Frontal cortex (tissue), 4 donors: Measurements from ENCODE around the gene MAGEC1. TPM values are rescaled to one million over a fixed set of nuclear protein-coding genes. Genes with fewer than 3 reads are reported as not detected.
"Not testable (repeated sequence)": the region's sequence is repeated elsewhere in the genome, so short reads cannot be mapped to it uniquely, and the experiment has no call there.

Source experiments
- DNase-seq, 2 donors: peaks; one replicate each; pipeline ENCODE4 v3.0.0; 2012; ENCODE audit warnings: low spot score in 2 of 2
- FAIRE-seq: peaks from 2 replicates; lab custom pipeline; 2012; peaks lifted over from hg19 to GRCh38; lab: Jason Lieb, UNC
- total RNA-seq: library from RNA; depleted of rRNA; stranded (reverse); fragments of >200 nt; gene quantifications from one replicate; pipeline ENCODE4 v1.2.3, GENCODE V29; 2014
- donor health status: control.
- donor health status: control.
- donor health status: control.

The MAGEC1 gene, protein sequence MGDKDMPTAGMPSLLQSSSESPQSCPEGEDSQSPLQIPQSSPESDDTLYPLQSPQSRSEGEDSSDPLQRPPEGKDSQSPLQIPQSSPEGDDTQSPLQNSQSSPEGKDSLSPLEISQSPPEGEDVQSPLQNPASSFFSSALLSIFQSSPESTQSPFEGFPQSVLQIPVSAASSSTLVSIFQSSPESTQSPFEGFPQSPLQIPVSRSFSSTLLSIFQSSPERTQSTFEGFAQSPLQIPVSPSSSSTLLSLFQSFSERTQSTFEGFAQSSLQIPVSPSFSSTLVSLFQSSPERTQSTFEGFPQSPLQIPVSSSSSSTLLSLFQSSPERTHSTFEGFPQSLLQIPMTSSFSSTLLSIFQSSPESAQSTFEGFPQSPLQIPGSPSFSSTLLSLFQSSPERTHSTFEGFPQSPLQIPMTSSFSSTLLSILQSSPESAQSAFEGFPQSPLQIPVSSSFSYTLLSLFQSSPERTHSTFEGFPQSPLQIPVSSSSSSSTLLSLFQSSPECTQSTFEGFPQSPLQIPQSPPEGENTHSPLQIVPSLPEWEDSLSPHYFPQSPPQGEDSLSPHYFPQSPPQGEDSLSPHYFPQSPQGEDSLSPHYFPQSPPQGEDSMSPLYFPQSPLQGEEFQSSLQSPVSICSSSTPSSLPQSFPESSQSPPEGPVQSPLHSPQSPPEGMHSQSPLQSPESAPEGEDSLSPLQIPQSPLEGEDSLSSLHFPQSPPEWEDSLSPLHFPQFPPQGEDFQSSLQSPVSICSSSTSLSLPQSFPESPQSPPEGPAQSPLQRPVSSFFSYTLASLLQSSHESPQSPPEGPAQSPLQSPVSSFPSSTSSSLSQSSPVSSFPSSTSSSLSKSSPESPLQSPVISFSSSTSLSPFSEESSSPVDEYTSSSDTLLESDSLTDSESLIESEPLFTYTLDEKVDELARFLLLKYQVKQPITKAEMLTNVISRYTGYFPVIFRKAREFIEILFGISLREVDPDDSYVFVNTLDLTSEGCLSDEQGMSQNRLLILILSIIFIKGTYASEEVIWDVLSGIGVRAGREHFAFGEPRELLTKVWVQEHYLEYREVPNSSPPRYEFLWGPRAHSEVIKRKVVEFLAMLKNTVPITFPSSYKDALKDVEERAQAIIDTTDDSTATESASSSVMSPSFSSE
- total RNA-seq, result not detected

DNA sequence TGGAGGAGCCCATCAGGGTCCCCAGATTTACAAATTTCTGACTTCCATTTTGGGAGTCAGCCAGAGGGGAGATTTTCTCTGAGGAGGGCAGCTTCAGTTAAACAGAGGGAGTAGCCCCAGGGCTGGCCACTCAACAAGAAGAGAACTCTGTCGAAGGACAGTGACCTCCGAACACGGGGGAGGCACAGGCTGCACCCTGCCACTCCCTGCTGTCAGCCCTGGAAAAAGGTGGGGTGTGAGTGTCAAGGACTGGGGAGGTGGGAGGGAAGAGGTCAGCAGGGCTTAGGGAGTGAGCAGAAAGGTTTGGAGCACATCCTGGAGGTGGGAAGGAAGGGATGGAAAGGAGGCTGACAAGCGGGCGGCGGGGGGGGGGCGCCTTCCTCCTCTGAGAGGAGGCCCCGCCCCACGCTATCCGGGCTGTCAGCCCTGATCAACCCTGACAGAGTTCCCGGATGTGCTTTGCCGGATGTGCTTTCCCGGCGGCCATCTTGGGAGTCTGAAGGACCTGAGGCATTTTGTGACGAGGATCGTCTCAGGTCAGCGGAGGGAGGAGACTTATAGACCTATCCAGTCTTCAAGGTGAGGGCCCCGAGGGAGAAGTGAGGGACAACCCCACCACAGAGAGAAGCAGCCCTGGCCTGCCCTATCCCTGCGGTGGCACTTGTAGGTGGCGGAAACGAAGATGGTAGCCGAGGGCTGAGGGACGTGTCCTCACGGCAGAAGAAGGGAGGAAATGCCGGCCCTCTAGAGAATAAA is at the start of gene MAGEC1:
Gene MAGEC1 (plus strand): TSS at position 495 of the 756 bp plus-strand sequence. CDS start 1,179 bp downstream, outside the sequence.
- FAIRE-seq, result no peak
- DNase-seq, result no peak

DNA sequence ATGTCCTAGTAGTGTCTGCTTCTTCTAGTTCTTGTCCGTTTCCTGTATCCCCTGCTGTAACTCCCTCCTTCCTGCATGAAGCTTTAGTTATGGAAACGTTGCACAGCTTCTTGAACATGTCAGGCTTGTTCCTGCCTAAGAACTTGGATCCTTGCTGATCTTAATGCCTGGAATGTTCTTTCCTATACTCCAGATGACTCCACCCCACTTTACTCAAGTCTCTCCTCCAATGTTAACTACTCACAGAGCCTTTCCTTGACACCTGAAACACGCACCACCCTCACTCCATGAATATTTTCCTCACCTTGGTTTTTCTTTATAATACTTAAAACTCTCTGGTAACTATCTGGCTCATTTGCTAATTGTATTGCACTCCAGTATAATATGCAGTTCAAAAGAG is 46.2 kb upstream of the MAGEC1 start:
- no peak for FAIRE-seq
- DNase-seq, result no peak

DNA sequence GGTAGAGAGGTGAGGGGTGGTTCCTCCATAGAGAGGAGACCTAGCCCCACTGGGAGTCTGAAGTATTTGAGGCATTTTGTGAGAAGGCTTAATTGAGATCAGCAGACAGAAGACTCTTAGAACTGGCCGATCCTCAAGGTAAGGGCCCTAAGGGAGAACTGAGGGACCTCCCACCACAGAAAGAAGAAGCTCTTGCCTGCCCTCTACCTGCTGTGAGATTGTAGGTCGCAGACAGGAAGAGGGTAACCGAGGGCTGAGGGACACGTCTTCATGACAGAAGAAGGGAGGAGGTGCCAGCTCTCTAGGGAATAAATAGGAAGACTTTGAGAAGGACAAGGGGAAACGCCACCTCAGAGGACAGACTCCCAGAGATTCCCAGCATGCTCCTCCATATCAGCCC is 24.1 kb upstream of the MAGEC1 start:
- FAIRE-seq, result no peak
- no peak for DNase-seq

DNA sequence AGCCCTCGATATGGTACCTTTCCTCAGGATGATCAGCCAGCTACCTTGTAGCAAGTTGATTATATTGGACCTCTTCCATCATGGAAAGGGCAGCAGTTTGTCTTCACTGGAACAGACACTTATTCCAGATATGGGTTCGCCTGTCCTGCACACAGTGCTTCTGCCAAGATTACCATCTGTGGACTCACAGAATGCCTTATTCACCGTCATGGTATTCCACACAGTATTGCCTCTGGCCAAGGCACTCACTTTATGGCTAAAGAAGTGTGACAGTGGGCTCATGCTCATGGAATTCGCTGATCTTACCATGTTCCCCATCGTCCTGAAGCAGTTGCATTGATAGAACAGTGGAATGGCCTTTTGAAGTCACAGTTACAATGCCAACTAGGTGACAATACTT is 14.9 kb upstream of the MAGEC1 start:
- DNase-seq, FAIRE-seq: not testable (repeated sequence)

DNA sequence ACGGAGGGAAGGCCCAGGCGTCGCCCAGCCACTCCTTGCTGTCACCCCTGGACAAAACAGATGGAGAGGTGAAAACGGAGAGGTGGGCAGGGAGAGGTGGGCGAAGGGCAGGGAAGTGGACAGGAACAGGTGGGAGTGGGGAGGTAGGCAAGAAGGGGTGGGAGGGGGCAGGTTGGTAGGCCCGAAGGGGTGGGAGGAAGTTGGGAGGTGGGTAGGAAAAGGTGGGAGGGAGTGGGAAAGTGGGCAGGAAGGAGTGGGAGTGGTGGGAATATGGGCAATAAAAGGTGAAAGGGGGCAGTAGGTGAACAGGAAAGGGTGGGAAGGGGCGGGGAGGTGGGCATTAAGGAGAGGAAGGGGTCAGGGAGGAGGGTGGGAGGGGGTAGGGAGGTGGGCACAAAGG is 9.0 kb upstream of the MAGEC1 start:
- no peak for FAIRE-seq
- no peak for DNase-seq

DNA sequence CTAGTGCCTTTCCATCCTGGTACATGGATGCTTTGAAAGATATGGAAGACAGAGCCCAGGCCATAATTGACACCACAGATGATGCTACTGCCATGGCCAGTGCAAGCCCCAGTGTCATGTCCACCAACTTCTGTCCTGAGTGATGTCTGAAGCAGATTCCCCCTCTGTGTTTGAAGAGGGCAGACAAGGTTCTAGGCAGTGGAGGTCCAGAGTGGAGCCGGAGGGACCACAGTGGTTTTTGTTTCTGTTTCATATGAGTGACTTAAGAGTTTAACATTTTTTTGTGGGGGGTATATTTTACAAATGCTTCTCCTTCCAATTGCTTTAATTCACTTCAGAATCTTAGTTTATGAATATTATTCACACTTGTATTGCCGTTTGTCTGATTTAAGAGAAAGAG is 6.0 kb upstream of the MAGEC1 start:
- no peak for FAIRE-seq
- DNase-seq, result no peak

DNA sequence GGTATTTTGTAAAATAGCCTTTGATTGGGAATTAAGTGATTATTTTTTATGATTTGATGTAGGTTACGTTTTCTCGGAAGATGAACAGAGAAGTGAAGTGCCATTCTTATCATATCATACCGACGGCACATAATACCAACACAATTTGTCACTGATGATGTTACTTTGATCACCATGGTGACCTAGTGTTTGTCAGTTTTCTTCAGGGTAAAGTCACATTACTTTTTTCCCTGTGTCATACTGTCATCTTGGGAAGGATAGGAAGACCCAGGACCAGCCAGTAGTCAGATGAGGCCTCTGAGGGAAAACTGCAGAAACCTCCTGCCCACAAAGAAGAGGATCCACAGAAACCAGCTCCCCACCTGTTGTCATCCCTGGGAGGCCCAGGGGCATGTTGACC is 1.3 kb upstream of the MAGEC1 start:
- FAIRE-seq (no peak), DNase-seq (no peak)

DNA sequence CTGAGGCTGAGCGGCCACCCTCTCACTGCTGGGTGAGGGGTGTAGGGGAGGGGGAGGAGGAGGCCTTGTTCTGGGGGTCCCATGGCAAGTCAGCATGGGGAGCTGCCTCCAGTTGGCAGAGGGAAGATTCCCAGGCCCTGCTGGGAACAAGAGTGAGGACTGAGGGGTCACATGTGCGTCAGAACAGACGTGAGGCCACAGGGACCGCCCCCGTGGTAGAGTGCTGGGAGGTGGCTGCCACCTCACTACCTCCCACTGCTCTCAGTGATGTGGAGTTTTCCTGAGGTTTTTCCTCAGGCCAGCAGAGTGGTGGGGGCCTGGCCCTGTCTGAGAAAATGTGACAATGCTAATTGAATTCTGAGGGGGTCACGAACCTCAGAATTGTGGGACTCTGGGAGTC is 568 bp downstream of the MAGEC1 start:
- FAIRE-seq (no peak), DNase-seq (no peak)

DNA sequence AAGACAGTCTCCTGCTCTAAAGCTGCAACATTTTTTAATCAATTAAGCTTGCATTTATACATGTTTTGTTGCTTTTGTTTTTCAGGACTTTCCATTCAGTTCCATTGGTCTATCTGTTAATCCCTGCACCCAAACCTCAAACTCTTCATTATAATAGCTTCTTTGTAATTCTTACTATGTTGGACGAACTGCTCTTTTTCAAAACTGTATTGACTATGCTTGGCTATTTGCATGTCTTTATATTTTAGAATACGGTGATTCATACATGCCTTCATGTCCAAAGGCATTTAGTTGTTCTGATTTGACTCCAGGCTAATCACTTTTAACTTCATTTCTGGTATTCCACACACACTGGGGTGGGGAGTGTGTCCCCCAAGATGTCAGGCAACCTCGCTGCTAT is 14.1 kb downstream of the MAGEC1 start:
- DNase-seq (no peak), FAIRE-seq (no peak)

DNA sequence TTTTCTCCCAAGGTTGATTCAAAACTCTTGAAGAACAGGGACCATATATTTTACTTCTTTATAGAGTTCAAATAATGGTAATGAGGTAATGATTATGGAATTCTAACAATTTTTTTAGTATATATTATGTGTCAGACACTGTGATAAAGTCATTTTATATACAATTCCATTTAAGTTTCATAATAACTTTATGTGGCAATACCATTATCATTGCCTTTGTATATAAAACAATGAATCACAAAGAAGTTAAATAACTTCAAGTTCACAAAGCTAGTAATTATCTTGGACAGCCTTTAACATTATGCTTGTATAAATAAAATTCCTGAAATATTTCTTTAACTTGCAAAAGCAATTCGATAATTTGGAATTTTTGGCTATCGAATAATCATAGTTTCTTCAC is 20.6 kb downstream of the MAGEC1 start:
- DNase-seq (no peak), FAIRE-seq (no peak)

DNA sequence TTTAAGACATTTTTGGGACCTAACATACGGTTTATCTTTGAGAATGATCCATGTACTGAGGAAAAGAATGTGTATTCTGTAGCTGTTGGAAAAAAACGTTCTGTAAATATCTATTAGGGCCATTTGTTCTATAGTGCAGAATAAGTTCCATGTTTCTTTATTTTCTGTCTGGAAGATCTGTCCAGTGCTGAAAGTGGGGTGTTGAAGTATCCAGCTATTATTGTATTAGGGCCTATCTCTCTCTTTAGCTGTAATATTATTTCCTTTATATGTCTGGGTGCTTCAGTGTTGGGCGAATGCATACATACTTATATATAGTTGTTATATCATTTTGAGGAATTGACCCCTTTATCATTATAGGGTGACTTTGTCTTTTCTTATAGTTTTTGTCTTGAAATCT is 24.7 kb downstream of the MAGEC1 start:
- FAIRE-seq, result no peak

DNA sequence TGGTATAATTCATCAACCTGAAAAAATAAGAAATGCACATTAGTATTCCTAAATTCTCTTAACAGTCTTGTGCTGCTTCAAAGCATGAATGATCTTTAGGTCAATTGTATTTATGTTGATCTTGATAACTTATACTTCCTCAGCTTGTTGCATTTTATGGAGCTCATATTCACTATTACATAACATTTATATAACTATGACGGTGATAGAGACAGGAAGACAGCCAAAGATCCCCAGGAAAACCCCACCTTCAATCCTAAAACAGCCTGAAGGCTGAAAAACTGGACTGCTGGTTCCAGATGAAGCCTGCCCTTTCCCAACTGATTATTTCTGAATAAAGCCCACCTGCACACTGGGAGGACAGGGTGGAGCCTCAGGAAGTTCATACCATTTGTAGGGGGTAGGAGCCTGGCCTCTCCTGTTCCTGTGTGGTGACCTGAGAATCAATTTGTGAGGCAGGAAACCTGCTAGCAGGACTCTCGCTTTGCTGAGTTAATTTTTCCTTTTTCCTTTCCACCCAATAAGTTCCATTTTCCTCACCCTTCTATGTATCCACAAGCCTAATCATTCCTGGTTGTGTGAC is 30.5 kb downstream of the MAGEC1 start:
- DNase-seq, result no peak
- FAIRE-seq, result no peak

More for the DNA sequence above, 24.7 kb downstream of the MAGEC1 start:
- no peak for DNase-seq

DNA sequence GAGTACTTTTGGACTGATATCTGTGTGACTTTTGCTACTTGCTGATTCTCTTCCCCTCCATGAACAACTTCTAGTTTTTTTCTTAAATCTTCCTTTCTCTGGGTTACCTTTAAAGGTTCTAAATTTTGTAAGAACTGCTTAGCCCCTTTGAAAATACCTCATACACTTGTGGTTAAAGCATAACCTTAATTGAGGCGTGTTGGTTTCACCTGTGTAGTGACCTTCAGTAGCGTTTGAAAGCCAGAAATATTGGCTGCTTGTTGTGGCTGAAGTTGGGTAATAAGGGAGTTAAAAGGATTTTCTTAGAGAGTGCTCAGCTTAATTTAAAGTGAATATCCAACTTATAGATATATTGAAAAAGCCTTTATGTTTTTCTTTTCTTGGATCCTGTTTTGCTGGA is 32.0 kb downstream of the MAGEC1 start:
- FAIRE-seq (no peak), DNase-seq (no peak)

DNA sequence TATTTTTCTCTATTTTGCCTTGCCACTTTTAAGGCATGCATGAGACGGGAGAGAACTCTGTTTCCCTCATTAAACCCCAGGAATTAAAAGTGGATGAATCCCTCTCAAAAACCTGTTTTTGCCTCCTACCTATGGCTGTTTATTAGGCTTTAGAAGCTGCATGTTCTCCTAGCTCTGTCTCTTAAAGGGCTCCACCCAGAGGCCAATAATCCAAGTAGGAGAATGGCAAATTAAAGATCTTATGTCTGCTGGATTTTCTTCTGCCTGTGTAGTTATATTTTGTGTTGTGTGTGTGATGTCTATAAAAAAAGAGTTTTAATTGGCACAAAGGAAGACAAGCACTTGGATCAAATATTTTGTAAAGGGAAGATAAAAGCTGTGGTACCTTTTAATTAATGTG is 32.4 kb downstream of the MAGEC1 start:
- DNase-seq (no peak), FAIRE-seq (no peak)

DNA sequence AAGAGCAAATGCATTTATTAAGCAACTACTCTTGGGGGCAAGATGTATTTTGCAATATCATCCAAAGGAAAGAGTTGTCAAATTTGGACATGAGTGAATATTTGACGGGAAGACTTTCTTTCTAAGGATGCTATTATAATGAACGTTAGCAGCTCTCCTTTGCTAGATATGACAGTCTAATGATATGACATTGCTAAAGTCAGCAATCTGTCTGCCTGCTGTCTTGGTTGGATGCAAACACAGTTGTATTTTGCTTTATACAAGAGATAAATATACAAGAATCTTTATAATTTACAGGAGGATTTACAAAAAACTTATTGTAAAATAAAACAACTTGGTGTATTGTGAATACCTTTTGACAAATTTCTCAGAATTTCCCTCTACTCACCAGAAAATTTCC is 37.5 kb downstream of the MAGEC1 start:
- FAIRE-seq, result no peak
- no peak for DNase-seq

DNA sequence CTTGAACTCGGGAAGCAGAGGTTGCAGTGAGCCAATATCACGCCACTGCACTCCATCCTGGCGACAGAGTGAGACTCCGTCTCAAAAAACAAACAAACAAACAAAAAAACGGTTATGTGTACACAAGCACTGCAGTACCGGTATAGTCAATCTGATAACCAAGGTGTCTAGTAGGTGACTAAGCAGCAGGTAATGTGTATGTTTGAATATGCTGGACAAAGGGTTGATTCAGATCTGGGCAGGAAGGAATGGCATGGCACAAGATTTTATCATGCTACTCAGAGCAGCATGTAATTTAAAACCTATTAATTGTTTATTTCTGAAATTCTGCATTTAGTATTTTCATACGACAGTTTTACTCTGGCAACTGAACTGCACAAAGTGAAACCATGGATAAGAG is 41.7 kb downstream of the MAGEC1 start:
- FAIRE-seq (no peak), DNase-seq (no peak)

DNA sequence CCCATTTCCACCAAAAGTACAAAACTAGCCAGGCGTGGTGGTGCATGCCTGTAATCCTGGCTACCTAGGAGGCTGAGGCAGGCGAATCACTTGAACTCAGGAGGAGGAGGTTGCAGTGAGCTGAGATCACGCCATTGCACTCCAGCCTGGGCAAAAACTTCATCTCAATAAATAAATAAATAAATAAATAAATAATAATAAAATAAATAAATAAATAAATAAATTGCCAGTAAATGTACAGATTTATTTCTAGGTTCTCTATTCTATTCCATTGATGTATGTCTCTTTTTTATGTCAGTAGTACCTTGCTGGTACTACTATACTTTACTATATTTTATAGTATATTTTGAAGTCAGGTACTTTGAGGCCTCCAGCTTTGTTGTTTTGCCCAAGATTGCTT is 43.7 kb downstream of the MAGEC1 start:
- DNase-seq, result no peak
- peak; percentile 24 for FAIRE-seq

DNA sequence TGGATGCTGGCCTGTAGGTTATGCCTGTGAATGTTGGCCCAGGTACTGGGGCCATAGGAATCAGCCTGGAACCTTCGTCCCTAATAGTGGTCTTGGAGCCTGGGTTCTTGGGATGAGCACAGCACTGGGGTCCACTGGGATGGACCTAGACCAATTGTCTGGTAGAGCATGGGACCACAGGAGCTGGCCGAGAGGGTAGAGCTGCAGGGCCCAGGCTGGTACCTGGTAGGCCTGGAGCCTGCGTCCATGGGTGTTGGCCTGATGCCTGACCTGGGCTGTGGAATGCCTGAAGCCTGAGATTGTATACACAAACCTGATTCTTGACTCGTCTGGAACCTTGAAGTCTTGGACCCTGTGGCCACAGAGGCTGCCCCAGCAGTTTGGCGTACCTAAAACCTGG is 48.9 kb downstream of the MAGEC1 start:
- DNase-seq (no peak), FAIRE-seq (no peak)

DNA sequence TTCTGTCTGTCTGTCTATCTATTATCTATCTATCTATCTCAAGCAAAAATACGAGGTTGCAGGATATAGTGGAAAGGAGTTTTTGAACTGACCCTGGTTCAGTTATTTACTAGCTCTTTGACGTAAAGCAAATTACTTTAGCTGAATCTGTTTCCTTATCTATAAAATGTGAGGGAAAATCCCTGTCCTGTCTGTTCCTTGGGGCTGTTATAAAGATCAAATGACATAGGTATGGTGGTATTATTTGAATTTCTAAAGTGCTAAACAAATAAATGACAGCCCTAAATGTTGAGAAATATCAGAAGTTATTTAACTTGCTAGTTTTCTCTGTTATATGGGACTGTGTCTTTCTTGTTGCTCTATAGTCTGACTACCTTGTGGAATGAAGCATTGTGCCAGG is 55.0 kb downstream of the MAGEC1 start:
- no peak for FAIRE-seq
- DNase-seq, result no peak
